A549 (cell line): Measurements from ENCODE around the gene CDH16.

ENCODE experiments used
- CHD2 ChIP-seq: fragments of 150-350 bp; IDR thresholded peaks from 2 replicates; pipeline ENCODE4 v1.6.1; 2014; ENCODE audit warnings: low read length; ENCODE audit not compliant: partially characterized antibody
- CTCF ChIP-seq: fragments of >200 bp; sonication (Bioruptor Twin); formaldehyde crosslinking; IDR thresholded peaks from 3 replicates; pipeline ENCODE4 v1.5.1; 2016
- EP300 ChIP-seq, 2 experiments: fragments of >200 bp; sonication (Bioruptor Twin); formaldehyde crosslinking; IDR thresholded peaks; 2 replicates in 1 of 2; 3 replicates in 1 of 2; pipeline ENCODE4 v1.6.1; 2016 to 2017
- POLR2A ChIP-seq: IDR thresholded peaks from 2 replicates; pipeline ENCODE4 v1.6.1; 2012; ENCODE audit warnings: mild to moderate bottlenecking, low read length
- RARB ChIP-seq: fragments of 250-450 bp; sonication (Bioruptor Pico); IDR thresholded peaks from 2 replicates; pipeline ENCODE4 v1.8.0; 2021; ENCODE audit warnings: mild to moderate bottlenecking, moderate library complexity

GRCh38 chr16:66872559-66872942 is 46.1 kb downstream of the CDH16 start:
- TF ChIP-seq RARB (CRISPR knock-in tag) (no peak), CTCF (no peak), POLR2A (no peak), CHD2 (no peak), EP300 (IDR thresholded peaks at IDR 0.05) (no peak)
